GM12891 (cell line): ENCODE results near the gene MICALL2.

Source experiments
- POLR2A ChIP-seq: IDR thresholded peaks from 2 replicates; pipeline ENCODE4 v1.6.1; 2011; ENCODE audit warnings: low read depth, low read length, control low read depth
- POLR2AphosphoS5 ChIP-seq: IDR thresholded peaks from 2 replicates; pipeline ENCODE4 v1.6.1; 2011; ENCODE audit warnings: low read depth, low read length, control low read depth
- POU2F2 ChIP-seq: IDR thresholded peaks from 2 replicates; pipeline ENCODE4 v1.6.1; 2011; ENCODE audit warnings: low read depth, mild to moderate bottlenecking, control low read depth, low read length, moderate library complexity
- TAF1 ChIP-seq: IDR thresholded peaks from 2 replicates; pipeline ENCODE4 v1.6.1; 2011; ENCODE audit warnings: low read depth, low read length, control low read depth

GRCh38 chr7:1486571-1486970 lies 27.3 kb upstream of the MICALL2 start:
- TF ChIP-seq POLR2AphosphoS5, result no peak
- no peak for TF ChIP-seq POLR2A
- TF ChIP-seq TAF1, result no peak
- TF ChIP-seq POU2F2, result no peak
